ENCODE results near the gene DAB1. TPM values are rescaled to one million over a fixed set of nuclear protein-coding genes. Genes with fewer than 3 reads are reported as not detected.

DAB1 gene
- total and polyA plus RNA-seq, 12 donors: 0.04 to 2.1 (median 0.59) TPM; not detected in 2

DNA sequence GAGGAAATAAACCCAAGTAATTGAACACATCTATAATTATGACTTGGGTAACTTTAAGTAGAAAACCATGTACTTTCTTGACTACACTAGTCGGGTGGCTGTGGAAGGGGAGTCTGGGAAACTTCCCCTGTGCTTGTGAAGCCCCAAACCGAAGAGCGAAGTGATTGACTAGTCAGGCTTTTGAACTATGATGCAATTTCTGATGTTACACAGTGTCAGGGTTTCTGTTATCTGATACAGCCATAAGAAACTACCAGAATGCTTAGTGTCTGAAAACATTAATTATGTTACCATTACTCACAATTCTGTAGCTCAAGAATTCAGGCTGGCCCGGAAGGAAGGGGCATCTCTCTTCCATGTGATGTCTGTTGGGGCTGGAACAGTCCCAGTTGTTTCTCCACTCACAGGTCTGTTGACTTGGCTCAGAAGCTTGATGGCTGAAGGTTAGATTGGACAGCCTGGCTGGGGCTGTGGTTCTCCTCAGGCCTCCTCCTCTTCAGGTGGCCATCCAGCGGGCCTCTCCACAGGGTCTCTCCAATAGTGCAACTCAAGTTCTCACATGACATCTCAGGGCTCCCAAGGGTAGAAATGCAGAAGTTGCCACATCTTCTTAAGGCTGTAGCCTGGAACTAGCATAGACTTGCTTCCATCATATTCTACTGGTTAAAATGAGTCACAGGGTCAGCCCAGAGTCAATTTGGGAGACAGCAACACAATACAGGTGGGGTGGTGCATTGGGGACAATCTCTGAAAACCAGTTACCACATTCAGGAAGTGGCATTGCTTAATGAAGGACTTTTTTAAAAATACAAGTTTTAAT lies 449.7 kb downstream of the DAB1 start:
- no peak overlapping the region for H3K27ac ChIP-seq
- H3K27me3 ChIP-seq: no peaks in the 10 kb centered on the region
- no peak for DNase-seq
- H3K4me3 ChIP-seq: no peak overlapping the region
- no peaks in the 10 kb centered on the region for H3K4me1 ChIP-seq (replicated peaks in 1 of 2)
- TF ChIP-seq CTCF (IDR thresholded peaks at IDR 0.05) (no peak), POLR2A (IDR thresholded peaks at IDR 0.05) (no peak)
- H3K9me3 ChIP-seq (replicated peaks in 1 of 3): no peaks in the 10 kb centered on the region
- 51 to 64% (median 61%) methylated on average over 5 of the region's 5 CpGs for WGBS, 4 donors
- H3K36me3 ChIP-seq (replicated peaks in 1 of 2): no peaks in the 10 kb centered on the region
- intact Hi-C loops (cut with DNase I): no loop called here

DNA sequence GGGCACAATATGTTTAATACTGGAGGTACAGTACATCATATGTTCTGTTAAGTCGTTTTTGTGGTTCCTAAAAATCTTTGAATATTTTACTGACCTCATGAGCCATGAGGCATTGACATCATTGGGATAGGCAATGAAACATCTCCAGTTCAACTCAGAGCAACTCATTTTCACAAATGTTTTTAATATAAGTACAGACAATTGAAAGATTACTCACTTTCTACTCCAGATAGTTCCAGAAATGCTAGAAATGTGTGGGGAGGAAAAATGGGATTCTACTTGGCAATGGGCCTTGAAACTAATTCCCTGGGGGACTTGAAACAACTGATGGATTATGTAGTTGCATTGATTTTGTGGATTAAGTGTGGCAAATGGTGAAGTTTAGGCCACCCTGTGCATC lies 450.9 kb downstream of the DAB1 start:
- intact Hi-C loops (cut with DNase I): no loop called here
- no peaks in the 10 kb centered on the region for H3K4me1 ChIP-seq (replicated peaks in 1 of 2)
- H3K9me3 ChIP-seq (replicated peaks in 1 of 3): no peaks in the 10 kb centered on the region

DNA sequence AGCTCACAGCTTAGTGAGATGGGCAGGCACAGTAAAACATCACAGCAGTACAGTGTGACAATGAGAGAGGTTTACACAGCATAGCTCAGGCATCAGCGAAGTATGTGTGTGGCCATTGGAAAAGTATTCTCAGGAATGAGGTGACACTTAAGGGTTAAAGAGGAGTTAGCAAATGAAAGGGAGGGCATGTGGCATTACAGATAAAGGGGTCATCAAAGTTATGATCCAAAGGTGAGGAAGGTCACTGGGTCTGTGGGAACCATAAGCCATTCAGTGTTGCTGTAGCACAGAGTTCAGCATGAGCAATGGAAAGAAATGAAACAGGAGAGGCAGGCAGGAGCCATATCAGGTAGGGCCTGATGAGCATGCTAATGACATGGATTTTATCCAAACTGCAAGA lies 453.6 kb downstream of the DAB1 start:
- no peak for DNase-seq
- Histone ChIP-seq H3K4me1 (replicated peaks in 1 of 2) (no peaks in the 10 kb centered on the region), H3K27me3 (no peaks in the 10 kb centered on the region), H3K4me3 (no peak overlapping the region), H3K9me3 (replicated peaks in 1 of 3) (no peaks in the 10 kb centered on the region), H3K27ac (no peak overlapping the region), H3K36me3 (replicated peaks in 1 of 2) (no peaks in the 10 kb centered on the region)
- intact Hi-C loops (cut with DNase I): no loop called here
- WGBS, 4 donors: 87 to 100% (median 92%) methylated on average over 1 of the region's 1 CpG
- TF ChIP-seq CTCF (IDR thresholded peaks at IDR 0.05) (no peak), POLR2A (IDR thresholded peaks at IDR 0.05) (no peak)

More for the DNA sequence above, 450.9 kb downstream of the DAB1 start:
- Histone ChIP-seq H3K27me3 (no peaks in the 10 kb centered on the region), H3K4me3 (no peak overlapping the region), H3K27ac (no peak overlapping the region), H3K36me3 (replicated peaks in 1 of 2) (no peaks in the 10 kb centered on the region)
- WGBS, 4 donors: 32 to 43% (median 41%) methylated on average over 1 of the region's 1 CpG
- no peak for DNase-seq
- TF ChIP-seq POLR2A (IDR thresholded peaks at IDR 0.05): no peak
- TF ChIP-seq CTCF (IDR thresholded peaks at IDR 0.05): no peak

DNA sequence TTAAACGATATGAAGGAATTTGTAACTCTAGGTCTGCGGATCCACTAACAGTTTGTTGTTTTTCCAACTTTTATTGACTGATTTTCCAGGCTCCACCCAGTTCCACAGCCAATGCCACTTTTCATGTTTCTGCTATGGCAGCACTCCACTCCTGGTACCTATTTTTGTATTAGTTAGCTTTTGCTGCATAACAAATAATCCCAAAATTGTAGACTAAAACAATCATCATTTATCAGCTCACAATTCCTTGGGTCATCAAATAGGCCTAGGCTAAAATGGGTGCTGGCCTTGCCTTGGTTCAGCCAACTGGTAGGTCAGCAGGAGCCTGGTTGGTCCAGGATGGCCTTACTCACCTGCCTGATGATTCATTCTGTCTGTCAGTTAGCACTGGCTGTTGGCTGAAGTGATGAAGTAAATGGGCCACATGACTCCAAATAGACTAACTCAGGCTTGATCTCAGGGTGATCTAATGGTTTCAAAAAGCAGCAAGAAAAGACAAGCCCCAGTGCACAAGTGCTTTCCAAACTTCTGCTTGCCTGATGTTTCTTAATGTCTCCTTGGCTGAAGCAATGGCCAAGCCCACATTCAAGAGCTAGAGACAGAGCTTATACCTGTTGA lies 454.9 kb downstream of the DAB1 start:
- no peak overlapping the region for H3K27ac ChIP-seq
- no peak overlapping the region for H3K4me3 ChIP-seq
- intact Hi-C loops (cut with DNase I): no loop called here
- no peaks in the 10 kb centered on the region for H3K27me3 ChIP-seq
- H3K4me1 ChIP-seq (replicated peaks in 1 of 2): no peaks in the 10 kb centered on the region
- H3K36me3 ChIP-seq (replicated peaks in 1 of 2): no peaks in the 10 kb centered on the region
- H3K9me3 ChIP-seq (replicated peaks in 1 of 3): no peaks in the 10 kb centered on the region
- WGBS, 4 donors: 74 to 82% (median 78%) methylated on average over 2 of the region's 2 CpGs
- TF ChIP-seq POLR2A (IDR thresholded peaks at IDR 0.05) (no peak), CTCF (IDR thresholded peaks at IDR 0.05) (no peak)
- no peak for DNase-seq
